T1000 (cell line): ENCODE results near the gene MMGT1.
"Not testable (repeated sequence)": the region's sequence is repeated elsewhere in the genome, so short reads cannot be mapped to it uniquely, and the experiment has no call there.

Experiments
- DNase-seq: peaks from one replicate; lab custom pipeline; 2025; ENCODE audit warnings: mixed read lengths; lab: John Stamatoyannopoulos, UW

MMGT1 gene

DNA sequence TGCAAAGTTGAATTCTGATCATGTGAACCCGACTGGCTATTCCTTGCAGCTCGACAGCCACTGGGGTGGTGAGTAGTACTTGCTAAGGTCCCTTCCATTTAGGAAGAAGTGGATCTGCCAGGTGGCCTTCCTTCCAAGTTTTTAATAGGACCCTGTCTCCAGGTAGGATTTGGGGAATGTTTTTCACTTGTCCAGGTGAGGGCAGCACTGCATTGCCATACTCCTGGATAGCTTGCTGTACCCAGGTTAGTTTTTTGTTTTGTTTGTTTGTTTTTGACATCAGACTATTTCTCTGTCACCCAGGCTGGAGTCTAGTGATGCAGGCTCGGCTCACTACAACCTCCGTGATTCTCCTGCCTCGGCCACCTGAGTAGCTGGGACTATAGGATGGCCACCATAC lies 50.4 kb downstream of the MMGT1 start:
- DNase-seq, result no peak

DNA sequence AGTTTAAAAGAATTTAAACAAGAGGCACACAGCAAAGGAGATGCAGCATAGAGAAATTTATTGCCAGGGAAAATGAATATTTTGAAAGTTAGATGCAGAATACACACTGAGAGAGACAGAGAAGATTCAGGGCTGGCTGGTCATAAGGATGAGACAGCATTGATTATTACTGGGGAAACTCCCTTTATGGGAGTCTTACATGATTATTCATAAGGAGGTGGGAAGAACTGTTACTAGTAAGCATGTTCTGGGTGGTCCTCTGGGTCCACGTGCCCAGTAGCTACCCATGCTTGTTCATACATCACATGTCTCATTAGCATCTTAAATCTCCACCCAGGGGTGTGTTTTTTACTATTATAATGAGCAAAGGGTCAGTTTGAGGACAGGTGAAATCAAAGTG lies 53.3 kb downstream of the MMGT1 start:
- not testable (repeated sequence) for DNase-seq

DNA sequence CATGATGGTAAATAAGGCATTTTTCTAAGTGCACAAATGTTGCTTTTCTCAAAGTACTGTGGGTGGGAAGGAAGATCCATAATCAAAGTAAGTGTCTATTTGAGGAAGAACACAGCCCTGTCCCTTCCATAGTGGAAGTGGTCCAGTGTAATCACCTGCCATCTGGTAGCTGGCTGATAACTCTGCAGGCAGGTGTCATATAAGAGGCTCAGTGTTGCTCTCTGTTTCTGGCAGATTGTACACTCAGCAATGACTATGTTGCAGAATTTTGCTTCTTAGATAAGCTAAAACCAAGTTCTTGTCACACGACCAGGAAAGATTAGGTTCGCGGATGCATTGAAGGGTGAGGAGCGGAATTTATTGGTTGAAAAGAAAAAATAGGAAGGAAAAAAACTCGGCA lies 59.4 kb downstream of the MMGT1 start:
- DNase-seq, result no peak
